ENCODE data around the gene HSPB1.

DNA sequence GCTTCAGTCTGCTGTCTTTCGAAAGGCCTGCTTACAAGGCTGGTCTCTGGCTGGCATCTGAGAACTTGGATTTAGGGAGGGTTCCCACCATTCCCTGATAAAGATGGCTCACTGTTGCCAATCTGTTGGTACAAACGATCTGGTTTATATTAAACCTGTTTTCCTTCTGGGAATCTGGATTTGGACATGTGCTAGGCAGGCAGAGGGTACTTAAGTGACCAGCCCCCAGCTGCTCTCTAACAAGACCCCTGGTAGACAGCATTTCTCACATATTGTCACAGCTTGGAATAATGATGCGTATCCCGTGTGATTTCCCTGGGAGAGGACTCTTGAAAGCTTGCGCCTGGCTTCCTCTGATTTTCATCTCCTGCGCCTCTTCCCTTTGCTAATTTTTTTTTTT lies 34.7 kb downstream of the HSPB1 start:
- TF ChIP-seq, protein P1, sequence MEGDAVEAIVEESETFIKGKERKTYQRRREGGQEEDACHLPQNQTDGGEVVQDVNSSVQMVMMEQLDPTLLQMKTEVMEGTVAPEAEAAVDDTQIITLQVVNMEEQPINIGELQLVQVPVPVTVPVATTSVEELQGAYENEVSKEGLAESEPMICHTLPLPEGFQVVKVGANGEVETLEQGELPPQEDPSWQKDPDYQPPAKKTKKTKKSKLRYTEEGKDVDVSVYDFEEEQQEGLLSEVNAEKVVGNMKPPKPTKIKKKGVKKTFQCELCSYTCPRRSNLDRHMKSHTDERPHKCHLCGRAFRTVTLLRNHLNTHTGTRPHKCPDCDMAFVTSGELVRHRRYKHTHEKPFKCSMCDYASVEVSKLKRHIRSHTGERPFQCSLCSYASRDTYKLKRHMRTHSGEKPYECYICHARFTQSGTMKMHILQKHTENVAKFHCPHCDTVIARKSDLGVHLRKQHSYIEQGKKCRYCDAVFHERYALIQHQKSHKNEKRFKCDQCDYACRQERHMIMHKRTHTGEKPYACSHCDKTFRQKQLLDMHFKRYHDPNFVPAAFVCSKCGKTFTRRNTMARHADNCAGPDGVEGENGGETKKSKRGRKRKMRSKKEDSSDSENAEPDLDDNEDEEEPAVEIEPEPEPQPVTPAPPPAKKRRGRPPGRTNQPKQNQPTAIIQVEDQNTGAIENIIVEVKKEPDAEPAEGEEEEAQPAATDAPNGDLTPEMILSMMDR (IDR thresholded peaks at IDR 0.05): no peak
- no peak for TF ChIP-seq POLR2AphosphoS5 (IDR thresholded peaks at IDR 0.05)
